ENCODE results near the gene RMC1. TPM values are rescaled to one million over a fixed set of nuclear protein-coding genes. Genes with fewer than 3 reads are reported as not detected.

Gene RMC1
- total RNA-seq, 4 donors from 2014 or later = 17.9 to 34.1 (median 28.9) TPM

GRCh38 chr18:23568281-23569138, 65.2 kb downstream of the RMC1 start:
- H3K36me3 ChIP-seq = peaks cover 3 to 96% of the 10 kb centered on the region in 2 donors
- no peak overlapping the region for H3K4me3 ChIP-seq
- WGBS, 2 donors (ENCODE audit: low coverage in 1 of 2) = 68 to 69% methylated on average over 5 to 7 of the region's 7 CpGs
- H3K4me1 ChIP-seq = peaks cover 0 to 3% (median 0%) of the 10 kb centered on the region in 3 donors
- H3K9me3 ChIP-seq = no peaks in the 10 kb centered on the region
- no peak overlapping the region for H3K27ac ChIP-seq
- H3K27me3 ChIP-seq = no peaks in the 10 kb centered on the region
- TF ChIP-seq EP300 (IDR thresholded peaks at IDR 0.05) (no peak), POLR2AphosphoS5 (IDR thresholded peaks at IDR 0.05) (no peak), POLR2A (IDR thresholded peaks at IDR 0.05) (no peak), CTCF (IDR thresholded peaks at IDR 0.05) (no peak)
- no peak for ATAC-seq

GRCh38 chr18:23569299-23570063, 66.2 kb downstream of the RMC1 start:
- no peak for ATAC-seq
- no peak overlapping the region for H3K27ac ChIP-seq
- TF ChIP-seq CTCF (IDR thresholded peaks at IDR 0.05) = no peak
- TF ChIP-seq POLR2AphosphoS5 (IDR thresholded peaks at IDR 0.05) = no peak
- no peak for TF ChIP-seq POLR2A (IDR thresholded peaks at IDR 0.05)
- TF ChIP-seq EP300 (IDR thresholded peaks at IDR 0.05) = no peak
- WGBS, 2 donors (ENCODE audit: low coverage in 1 of 2) = 100% methylated on average over 3 to 5 of the region's 5 CpGs
- no peak overlapping the region for H3K4me3 ChIP-seq
- peaks cover 3 to 87% of the 10 kb centered on the region in 2 donors for H3K36me3 ChIP-seq
- H3K27me3 ChIP-seq = no peaks in the 10 kb centered on the region
- H3K9me3 ChIP-seq = no peaks in the 10 kb centered on the region
- H3K4me1 ChIP-seq = peaks cover 0 to 13% (median 0%) of the 10 kb centered on the region in 3 donors

- no peak for ATAC-seq
- H3K36me3 ChIP-seq = peaks cover 3 to 82% of the 10 kb centered on the region in 2 donors
- H3K27ac ChIP-seq = no peak overlapping the region
- no peak overlapping the region for H3K4me3 ChIP-seq
- peaks cover 0 to 21% (median 0%) of the 10 kb centered on the region in 3 donors for H3K4me1 ChIP-seq
- WGBS, 2 donors (ENCODE audit: low coverage in 1 of 2) = 73 to 100% methylated on average over 1 to 3 of the region's 3 CpGs
- no peaks in the 10 kb centered on the region for H3K27me3 ChIP-seq
- TF ChIP-seq POLR2AphosphoS5 (IDR thresholded peaks at IDR 0.05) = no peak
- no peak for TF ChIP-seq CTCF (IDR thresholded peaks at IDR 0.05)
- no peak for TF ChIP-seq EP300 (IDR thresholded peaks at IDR 0.05)
- no peak for TF ChIP-seq POLR2A (IDR thresholded peaks at IDR 0.05)
- no peaks in the 10 kb centered on the region for H3K9me3 ChIP-seq
Observed at GRCh38 chr18:23570912-23571504, 67.7 kb downstream of the RMC1 start.

- peaks cover 0 to 80% of the 10 kb centered on the region in 2 donors for H3K36me3 ChIP-seq
- WGBS, 2 donors (ENCODE audit: low coverage in 1 of 2) = 57 to 67% methylated on average over 1 to 2 of the region's 2 CpGs
Observed at GRCh38 chr18:23572012-23572411, 68.7 kb downstream of the RMC1 start.

More at GRCh38 chr18:23572012-23572411, 68.7 kb downstream of the RMC1 start:
- ATAC-seq = no peak
- H3K27me3 ChIP-seq = no peaks in the 10 kb centered on the region
- TF ChIP-seq CTCF (IDR thresholded peaks at IDR 0.05) = no peak
- no peak for TF ChIP-seq POLR2A (IDR thresholded peaks at IDR 0.05)
- no peak for TF ChIP-seq POLR2AphosphoS5 (IDR thresholded peaks at IDR 0.05)
- no peak for TF ChIP-seq EP300 (IDR thresholded peaks at IDR 0.05)
- H3K27ac ChIP-seq = no peak overlapping the region
- peaks cover 0 to 21% (median 0%) of the 10 kb centered on the region in 3 donors for H3K4me1 ChIP-seq
- H3K9me3 ChIP-seq = no peaks in the 10 kb centered on the region
- no peak overlapping the region for H3K4me3 ChIP-seq
